ENCODE data around the gene LHFPL3.

LHFPL3 gene

GRCh38 chr7:104371216-104371979, 43.0 kb downstream of the LHFPL3 start:
- no peak for DNase-seq (ENCODE audit: low read depth)

DNA sequence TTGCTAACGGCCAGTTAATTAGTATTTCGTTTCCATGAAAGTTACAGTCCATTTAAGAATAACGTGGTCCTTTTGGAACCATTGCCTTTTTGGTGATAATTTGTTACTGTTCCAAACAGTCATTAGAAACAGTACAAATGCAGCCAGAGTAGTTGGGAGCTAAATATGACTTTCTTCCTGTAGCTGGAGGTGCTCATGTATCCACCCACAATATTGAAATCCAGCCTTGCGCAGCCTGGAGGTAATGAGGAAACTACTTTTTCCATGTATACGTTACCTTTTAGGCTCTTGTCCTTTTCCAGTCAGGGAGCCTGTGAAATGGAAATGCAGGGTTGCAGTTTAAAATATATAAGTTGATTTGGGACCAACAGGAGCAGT, 43.6 kb downstream of the LHFPL3 start:
- no peak for DNase-seq (ENCODE audit: low read depth)

- DNase-seq (ENCODE audit: low read depth) = no peak
These were observed 54.2 kb downstream of the LHFPL3 start for GRCh38 chr7:104382616-104383015.

GRCh38 chr7:104386943-104387342, 58.5 kb downstream of the LHFPL3 start:
- no peak for DNase-seq (ENCODE audit: low read depth)

GRCh38 chr7:104388222-104388621, 59.8 kb downstream of the LHFPL3 start:
- DNase-seq (ENCODE audit: low read depth) = no peak

- no peak for DNase-seq (ENCODE audit: low read depth)
These were observed 66.8 kb downstream of the LHFPL3 start for GRCh38 chr7:104395162-104395561.

DNA sequence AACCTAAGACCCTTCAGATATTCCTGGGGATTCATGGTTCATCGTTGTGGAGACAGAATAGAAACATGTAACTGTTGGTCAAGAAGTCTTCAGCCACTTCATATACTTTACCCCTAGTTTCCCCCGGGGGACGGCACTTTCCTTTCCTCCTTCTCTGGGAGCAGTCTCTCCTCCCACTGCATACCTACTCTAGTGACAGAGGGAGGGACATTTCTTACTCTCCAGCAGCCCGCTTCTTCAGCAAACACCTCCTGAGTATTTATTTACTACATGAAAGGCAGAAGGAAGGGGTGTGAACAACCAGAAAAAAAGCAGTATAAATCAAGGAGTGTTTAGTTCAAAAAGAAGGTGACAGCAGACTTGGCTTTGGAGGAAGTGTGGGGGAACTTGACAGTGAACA, 69.0 kb downstream of the LHFPL3 start:
- no peak for DNase-seq (ENCODE audit: low read depth)

DNA sequence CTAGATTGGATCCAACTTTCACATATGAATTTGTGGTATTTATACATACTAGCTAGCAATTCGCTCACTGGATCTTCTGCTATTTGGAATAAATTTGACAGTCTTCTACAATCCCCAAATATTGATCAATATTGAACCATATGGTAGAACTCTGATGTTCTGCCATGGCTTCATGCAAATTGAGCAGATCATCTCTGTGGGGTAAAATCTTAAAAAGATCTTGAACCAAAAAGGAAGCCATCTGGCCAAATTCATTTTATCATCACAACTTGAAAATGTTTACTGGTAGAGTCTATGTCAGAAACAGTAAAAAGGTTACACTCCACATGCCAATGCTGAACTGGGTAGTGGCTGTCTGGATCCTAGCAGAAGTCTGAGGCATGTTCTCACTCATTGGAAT, 80.0 kb downstream of the LHFPL3 start:
- no peak for DNase-seq (ENCODE audit: low read depth)

DNA sequence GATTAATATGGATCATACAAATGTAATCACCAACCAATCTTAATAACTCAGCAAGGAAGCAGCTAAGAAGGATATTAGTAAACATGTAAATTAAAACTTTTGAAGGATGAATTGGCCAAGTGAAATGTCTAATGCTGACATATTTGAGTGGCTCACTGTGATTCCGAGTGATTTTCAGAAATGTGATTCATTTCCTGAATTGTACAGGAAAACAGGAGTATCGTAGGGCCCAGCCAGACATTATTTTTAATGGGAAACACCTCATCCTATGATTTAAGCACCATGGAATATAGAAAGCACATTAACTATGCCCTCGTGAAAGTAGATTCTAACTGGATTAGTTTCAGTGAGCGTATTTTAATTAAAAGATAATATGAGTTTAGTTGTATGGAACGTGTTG, 82.3 kb downstream of the LHFPL3 start:
- no peak for DNase-seq (ENCODE audit: low read depth)

- no peak for DNase-seq (ENCODE audit: low read depth)
These were observed 84.5 kb downstream of the LHFPL3 start for GRCh38 chr7:104412911-104413310.

DNA sequence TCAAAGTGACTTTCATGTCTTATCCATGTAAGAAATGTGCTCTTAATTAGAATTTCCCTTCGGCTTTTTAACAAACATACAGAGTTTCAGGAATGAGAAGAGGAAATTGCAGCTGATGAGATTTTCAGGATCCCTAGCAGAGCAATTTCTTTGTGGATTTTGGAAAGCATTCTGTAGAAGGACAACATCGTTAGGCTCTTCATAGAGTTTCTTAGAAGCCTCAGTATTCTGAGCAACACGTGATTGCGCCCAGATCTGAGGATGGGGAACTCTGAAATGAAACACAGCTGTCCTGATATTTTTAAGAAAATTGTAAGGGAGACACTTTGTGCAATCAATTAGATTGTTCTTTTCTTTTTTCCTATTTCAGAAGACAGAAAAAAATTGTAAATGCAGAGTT, 85.8 kb downstream of the LHFPL3 start:
- no peak for DNase-seq (ENCODE audit: low read depth)

DNA sequence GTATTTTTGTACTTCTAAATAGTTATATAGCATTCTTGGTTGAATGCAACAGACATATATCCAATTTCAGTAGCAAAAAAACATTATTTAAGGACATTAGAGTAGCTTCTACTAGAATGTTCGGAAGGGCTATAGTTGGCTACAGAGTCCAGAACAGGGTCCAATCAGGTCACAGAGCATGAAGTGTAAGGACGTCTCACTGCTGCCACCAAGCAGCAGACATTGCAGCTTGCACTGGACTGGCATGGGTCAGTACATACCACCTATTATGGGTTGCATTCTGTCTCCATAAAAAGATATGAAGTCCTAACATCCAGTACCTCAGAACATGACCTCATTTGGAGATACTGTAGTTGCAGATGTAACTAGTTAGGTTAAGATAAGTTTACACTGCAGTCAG, 87.3 kb downstream of the LHFPL3 start:
- no peak for DNase-seq (ENCODE audit: low read depth)

GRCh38 chr7:104416866-104417393, 88.5 kb downstream of the LHFPL3 start:
- no peak for DNase-seq (ENCODE audit: low read depth)

GRCh38 chr7:104431930-104432329, 103.5 kb downstream of the LHFPL3 start:
- DNase-seq (ENCODE audit: low read depth) = no peak

DNA sequence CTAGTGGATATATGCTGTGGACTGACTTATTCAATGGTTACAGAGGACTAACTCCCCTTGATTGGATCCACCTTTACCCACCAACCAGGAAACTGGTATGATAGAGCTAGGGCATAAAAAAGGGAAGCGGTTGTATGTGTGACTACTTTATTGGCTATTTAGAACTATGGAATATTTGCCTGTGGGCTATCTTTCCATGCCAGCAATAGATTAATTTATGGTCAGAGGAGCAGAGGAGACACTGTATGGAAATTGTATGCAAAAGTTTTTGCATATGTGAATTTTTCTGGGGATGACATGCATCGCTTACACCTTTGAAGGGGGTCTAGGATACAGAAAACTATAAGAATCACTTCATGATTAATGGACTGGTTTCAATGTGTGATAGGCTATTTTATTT, 105.7 kb downstream of the LHFPL3 start:
- no peak for DNase-seq (ENCODE audit: low read depth)

- DNase-seq (ENCODE audit: low read depth) = no peak
These were observed 114.1 kb downstream of the LHFPL3 start for GRCh38 chr7:104442481-104442880.

GRCh38 chr7:104444017-104444416, 115.6 kb downstream of the LHFPL3 start:
- DNase-seq (ENCODE audit: low read depth) = no peak

DNA sequence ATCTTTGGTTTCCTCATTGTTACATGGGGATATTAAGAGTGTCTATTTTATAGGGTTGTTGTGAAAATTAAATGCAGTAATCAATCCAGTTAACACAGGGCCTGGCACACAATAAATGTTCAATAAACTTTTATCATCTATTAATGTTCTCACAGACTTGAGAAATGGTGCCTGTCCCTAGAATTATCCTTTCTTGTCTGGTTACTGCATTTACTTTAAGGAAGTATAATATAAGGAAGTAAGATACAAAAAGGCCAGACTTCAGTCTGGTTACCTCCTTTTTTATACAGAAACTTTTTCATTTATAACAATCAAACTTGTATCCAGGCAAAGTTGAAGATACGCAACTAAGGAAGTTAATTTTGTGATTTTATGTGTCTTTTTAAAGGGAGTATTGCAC, 117.0 kb downstream of the LHFPL3 start:
- no peak for DNase-seq (ENCODE audit: low read depth)

GRCh38 chr7:104450861-104451260, 122.5 kb downstream of the LHFPL3 start:
- no peak for DNase-seq (ENCODE audit: low read depth)

DNA sequence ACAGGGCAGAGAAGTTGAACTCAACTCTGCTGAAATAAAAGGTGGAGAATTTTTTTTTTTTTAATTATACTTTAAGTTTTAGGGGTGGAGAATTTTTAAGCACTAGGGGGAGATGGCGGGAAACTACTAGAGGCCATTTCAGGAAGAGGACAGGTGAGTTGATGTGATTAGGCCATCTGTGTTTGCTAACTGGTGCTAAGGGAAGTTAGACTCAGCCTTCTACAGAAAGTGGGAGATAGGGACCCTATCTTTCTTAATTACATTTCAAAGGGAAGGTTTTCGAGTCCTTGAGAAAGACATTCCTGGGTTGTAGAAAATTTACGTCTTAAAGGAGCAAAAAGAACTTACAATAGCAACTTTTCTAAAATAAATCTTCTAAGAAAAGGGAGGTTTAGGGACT, 124.8 kb downstream of the LHFPL3 start:
- no peak for DNase-seq (ENCODE audit: low read depth)

GRCh38 chr7:104458875-104459274, 130.5 kb downstream of the LHFPL3 start:
- no peak for DNase-seq (ENCODE audit: low read depth)

DNA sequence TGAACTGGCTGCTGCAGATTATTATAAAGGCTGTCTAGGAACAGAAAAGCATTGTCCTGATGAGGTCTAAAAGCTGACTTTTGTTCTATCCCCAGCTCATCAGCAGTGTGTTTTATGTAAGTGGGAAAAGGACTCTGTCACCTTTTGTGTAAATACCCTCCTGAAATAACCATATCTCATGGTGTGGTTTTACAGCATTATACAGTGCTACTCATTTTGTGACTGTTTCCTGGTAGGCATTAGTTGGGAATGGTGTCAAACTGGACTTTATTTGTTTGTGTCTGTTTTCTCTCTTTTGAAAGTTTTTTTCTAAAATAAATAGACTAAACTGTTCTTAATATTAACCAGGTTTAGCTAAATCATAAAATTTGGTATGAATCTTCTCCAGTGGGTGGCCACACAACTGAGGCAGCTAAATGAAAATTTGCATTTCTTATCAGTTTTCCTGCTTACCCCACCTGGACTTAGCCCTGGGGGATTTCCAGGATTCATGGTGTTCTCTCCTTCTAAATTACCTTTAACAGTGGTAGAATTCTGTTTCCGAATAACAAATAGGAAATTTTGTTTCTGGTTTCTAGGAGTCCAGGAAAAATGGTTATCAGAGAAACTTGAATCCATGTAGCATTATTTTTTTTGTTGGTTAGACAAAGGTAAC, 140.9 kb downstream of the LHFPL3 start:
- DNase-seq (ENCODE audit: low read depth) = no peak

DNA sequence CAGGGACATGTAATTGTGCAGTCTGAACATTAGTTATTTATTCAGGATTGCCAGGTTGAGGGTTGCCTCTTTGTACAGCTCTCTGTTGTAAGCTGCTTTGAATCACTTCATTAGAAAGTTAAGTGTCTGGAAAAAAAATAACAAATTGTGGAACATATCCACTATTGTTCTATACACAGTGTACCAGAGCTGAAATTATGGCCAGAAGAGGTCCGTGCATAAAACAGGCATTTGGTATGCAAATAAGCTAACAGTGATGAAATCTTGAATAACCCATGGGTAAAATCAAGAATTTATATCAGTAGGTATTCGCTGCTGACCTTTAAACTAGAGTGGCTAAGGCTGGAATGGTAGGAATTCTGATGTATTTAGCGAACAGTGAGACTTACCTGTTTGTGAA, 152.1 kb downstream of the LHFPL3 start:
- no peak for DNase-seq (ENCODE audit: low read depth)

Measured in stimulated activated CD8-positive, alpha-beta memory T cell treated with anti-CD3 and anti-CD28 coated beads, Interleukin-12 subunit alpha, Interleukin-12 subunit beta, amount 100 ng/mL, for 1 hour (primary cell).